Superior temporal gyrus (tissue), 1 donor: ENCODE results near the gene VAV2.
"Not testable (repeated sequence)": the region's sequence is repeated elsewhere in the genome, so short reads cannot be mapped to it uniquely, and the experiment has no call there.

Experiments
- DNase-seq: peaks from one replicate; pipeline ENCODE4 v3.0.0-alpha.2; 2016; ENCODE audit errors: extremely low spot score

The VAV2 gene

GRCh38 chr9:133917375-133917774, 74.7 kb downstream of the VAV2 start:
- no peak for DNase-seq

GRCh38 chr9:133916159-133916541, 76.0 kb downstream of the VAV2 start:
- DNase-seq, result peak; percentile 86

GRCh38 chr9:133915534-133916158, 76.5 kb downstream of the VAV2 start:
- DNase-seq, result no peak

GRCh38 chr9:133914442-133915342, 77.4 kb downstream of the VAV2 start:
- DNase-seq, result no peak

GRCh38 chr9:133913571-133914369, 78.4 kb downstream of the VAV2 start:
- DNase-seq, result no peak

GRCh38 chr9:133910855-133911514, 81.1 kb downstream of the VAV2 start:
- no peak for DNase-seq

- DNase-seq, result no peak
These were observed 84.9 kb downstream of the VAV2 start for GRCh38 chr9:133906932-133907910.

GRCh38 chr9:133906218-133906617, 85.9 kb downstream of the VAV2 start:
- no peak for DNase-seq

GRCh38 chr9:133905493-133905892, 86.6 kb downstream of the VAV2 start:
- DNase-seq, result no peak

- no peak for DNase-seq
These were observed 87.6 kb downstream of the VAV2 start for GRCh38 chr9:133904346-133905090.

GRCh38 chr9:133901184-133901835, 90.8 kb downstream of the VAV2 start:
- no peak for DNase-seq

GRCh38 chr9:133897675-133898074, 94.4 kb downstream of the VAV2 start:
- no peak for DNase-seq

GRCh38 chr9:133896007-133896406, 96.1 kb downstream of the VAV2 start:
- DNase-seq, result not testable (repeated sequence)

GRCh38 chr9:133895335-133895734, 96.8 kb downstream of the VAV2 start:
- DNase-seq, result no peak

GRCh38 chr9:133894377-133895321, 97.5 kb downstream of the VAV2 start:
- DNase-seq, result no peak

- DNase-seq, result no peak
These were observed 98.7 kb downstream of the VAV2 start for GRCh38 chr9:133893191-133893994.

GRCh38 chr9:133892193-133892920, 99.8 kb downstream of the VAV2 start:
- no peak for DNase-seq
